Ishikawa (cell line): ENCODE measurements around the gene CACNA2D3.

ENCODE experiments used
- CEBPB ChIP-seq: IDR thresholded peaks from 2 replicates; pipeline ENCODE4 v1.6.1; 2012
- CREB1 ChIP-seq: IDR thresholded peaks from 2 replicates; pipeline ENCODE4 v1.6.1; 2012; ENCODE audit warnings: low read depth
- EGR1 ChIP-seq: IDR thresholded peaks from 2 replicates; pipeline ENCODE4 v1.6.1; 2012
- EP300 ChIP-seq: IDR thresholded peaks from 2 replicates; pipeline ENCODE4 v1.6.1; 2012; ENCODE audit warnings: borderline replicate concordance
- RAD21 ChIP-seq: IDR thresholded peaks from 2 replicates; pipeline ENCODE4 v1.6.1; 2012; ENCODE audit warnings: low read depth
- REST ChIP-seq: IDR thresholded peaks from 2 replicates; pipeline ENCODE4 v1.6.1; 2012; ENCODE audit warnings: low read depth, mild to moderate bottlenecking
- TAF1 ChIP-seq: IDR thresholded peaks from 2 replicates; pipeline ENCODE4 v1.6.1; 2012; ENCODE audit warnings: low read depth, mild to moderate bottlenecking
- TEAD4 ChIP-seq: IDR thresholded peaks from 2 replicates; pipeline ENCODE4 v1.6.1; 2012
- YY1 ChIP-seq: IDR thresholded peaks from 2 replicates; pipeline ENCODE4 v1.6.1; 2012; ENCODE audit warnings: low read depth
- ZBTB7A ChIP-seq: IDR thresholded peaks from 2 replicates; pipeline ENCODE4 v1.6.1; 2012; ENCODE audit warnings: low read depth
- TF ChIP-seq, protein P1 (sequence below): IDR thresholded peaks from 2 replicates; pipeline ENCODE4 v1.6.1; 2012

DNA sequence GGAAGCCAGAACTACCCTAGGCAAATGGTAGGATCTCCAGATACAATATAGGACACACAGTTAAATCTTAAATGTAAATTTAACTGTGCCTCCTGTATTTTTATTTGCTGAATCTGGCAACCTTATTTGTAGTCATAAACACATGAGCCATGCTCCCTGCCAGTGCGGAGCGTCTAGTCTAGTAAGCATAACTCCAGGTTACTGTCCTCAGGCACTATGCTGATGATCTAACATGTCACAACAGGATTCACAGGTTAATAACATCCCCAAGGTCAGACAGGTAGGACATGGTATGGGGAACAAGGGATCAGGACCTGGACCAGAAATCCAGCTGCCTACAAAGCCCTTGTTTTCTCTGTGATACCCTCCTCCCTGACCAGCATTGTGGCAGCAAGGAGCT lies 305.1 kb downstream of the CACNA2D3 start:
- TF ChIP-seq EP300 = no peak
- TF ChIP-seq REST = no peak
- no peak for TF ChIP-seq CEBPB
- no peak for TF ChIP-seq RAD21
- no peak for TF ChIP-seq YY1
- TF ChIP-seq EGR1 = no peak
- TF ChIP-seq TAF1 = no peak
- no peak for TF ChIP-seq ZBTB7A
- TF ChIP-seq, protein P1, sequence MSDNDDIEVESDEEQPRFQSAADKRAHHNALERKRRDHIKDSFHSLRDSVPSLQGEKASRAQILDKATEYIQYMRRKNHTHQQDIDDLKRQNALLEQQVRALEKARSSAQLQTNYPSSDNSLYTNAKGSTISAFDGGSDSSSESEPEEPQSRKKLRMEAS = no peak
- TF ChIP-seq TEAD4 = no peak
- no peak for TF ChIP-seq CREB1
